ENCODE measurements around the gene ROR1. TPM values are rescaled to one million over a fixed set of nuclear protein-coding genes. Genes with fewer than 3 reads are reported as not detected.

Gene ROR1
- total and polyA plus RNA-seq, 9 of the 15 experiments (the other 6 are each of a cell fraction or from before 2014, with no cell fraction given): 0.02 TPM; not detected in 8

DNA sequence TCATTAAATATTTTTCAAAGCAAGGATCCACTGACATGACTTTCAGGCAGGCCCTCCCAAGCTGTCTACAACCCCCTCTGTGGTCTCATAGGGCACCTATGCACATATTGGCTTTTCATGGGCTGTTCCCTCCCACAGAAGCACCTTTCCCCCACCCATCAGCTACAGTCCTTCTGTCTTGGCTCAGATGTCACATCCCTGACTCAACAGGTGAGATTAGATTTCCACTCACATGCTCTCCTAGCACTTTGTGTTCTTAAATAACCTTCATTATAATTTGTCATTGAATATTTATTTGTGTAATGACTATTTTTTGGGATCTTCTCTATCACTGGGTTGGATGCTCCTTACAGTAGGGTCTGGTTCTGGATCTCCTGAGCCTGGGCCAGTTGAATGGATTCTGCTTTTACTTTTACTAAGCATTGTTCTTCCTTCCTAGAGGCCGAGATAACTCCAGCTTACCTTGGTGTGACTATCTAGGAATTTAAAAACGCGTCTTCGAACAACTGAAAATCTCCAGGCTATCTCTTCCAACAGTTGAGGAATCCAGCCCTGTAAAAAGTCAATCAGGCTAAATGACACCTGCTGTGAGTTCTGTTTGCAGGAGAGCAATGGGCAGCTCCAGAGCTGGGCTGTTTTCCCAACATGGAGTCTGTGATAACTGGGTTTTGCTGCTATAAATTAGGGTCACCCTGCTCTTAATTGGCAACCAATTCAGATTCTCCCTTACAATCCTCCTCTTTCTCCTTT is 16.2 kb downstream of the ROR1 start:
- Histone ChIP-seq H3K9me3 (replicated peaks; ENCODE audit: control insufficient read depth, insufficient read depth, low read depth, low read length) (no peaks in the 10 kb centered on the region), H3K27ac (ENCODE audit: extremely low read depth, low read depth, low read length) (no peak overlapping the region), H3K4me1 (replicated peaks in 1 of 2; ENCODE audit: control insufficient read depth in 2 of 2, insufficient read depth in 2 of 2, low read length in 2 of 2) (no peaks in the 10 kb centered on the region), H4K20me1 (replicated peaks; ENCODE audit: control insufficient read depth, insufficient read depth, low read length) (no peaks in the 10 kb centered on the region), H3K4me2 (ENCODE audit: insufficient read depth, low read length) (no peak overlapping the region), H2AFZ (ENCODE audit: low read depth, low read length) (no peak overlapping the region), H3K36me3 (ENCODE audit: control insufficient read depth, insufficient read depth, low read length) (no peaks in the 10 kb centered on the region), H3K9me1 (ENCODE audit: control insufficient read depth, insufficient read depth, low read length) (no peaks in the 10 kb centered on the region), H3K79me2 (ENCODE audit: control insufficient read depth, insufficient read depth, low read length) (no peaks in the 10 kb centered on the region), H3K4me3 (no peak overlapping the region), H3K9ac (ENCODE audit: insufficient read depth in 1 of 2, low read depth in 2 of 2, low read length in 2 of 2) (no peak overlapping the region), H3K27me3 (ENCODE audit: control insufficient read depth in 2 of 2, insufficient read depth in 2 of 2, low read length in 2 of 2) (peaks cover 0 to 15% of the 10 kb centered on the region in 2 experiments; a peak in 2 of 5 replicates)
- in situ Hi-C loops (cut with MboI) (no loop called here), intact Hi-C loops (cut with micrococcal nuclease) (no loop called here)
- no TSS peak for BruUV-seq (replicated peaks)
- ChIA-PET CTCF (ENCODE audit: low intra/inter-chr PET ratio) (no interaction called here), POLR2A (interaction anchor here (0.6 kb wide), 1 partner anchor 1753 kb away, joined by 3 read pairs; no protein-coding TSS in a partner anchor)
- DNase-seq (ENCODE audit: extremely low read depth in 1 of 4, low spot score in 3 of 4): no peak
- no peak for ATAC-seq
- 0% methylated on average over 4 of the region's 4 CpGs for WGBS (ENCODE audit: insufficient coverage, low coverage, missing lambda C conversion rate)
- FAIRE-seq: no peak
- TF ChIP-seq ZZZ3 (IDR thresholded peaks at IDR 0.05) (no peak), SRSF1 (IDR thresholded peaks at IDR 0.05; ENCODE audit: low read depth, low read length) (no peak), NUFIP1 (IDR thresholded peaks at IDR 0.05; ENCODE audit: partially characterized antibody) (no peak), TAL1 (IDR thresholded peaks at IDR 0.05) (no peak), ILF3 (IDR thresholded peaks at IDR 0.05; ENCODE audit: borderline replicate concordance) (no peak), ZNF76 (CRISPR knock-in tag; IDR thresholded peaks at IDR 0.05; ENCODE audit: borderline replicate concordance) (no peak), ZNF589 (CRISPR knock-in tag; IDR thresholded peaks at IDR 0.05; ENCODE audit: low read depth) (no peak), CBX2 (IDR thresholded peaks at IDR 0.05; ENCODE audit: insufficient read depth, low read length, poor library complexity, severe bottlenecking) (no peak)
- TF ChIP-seq, protein P1, sequence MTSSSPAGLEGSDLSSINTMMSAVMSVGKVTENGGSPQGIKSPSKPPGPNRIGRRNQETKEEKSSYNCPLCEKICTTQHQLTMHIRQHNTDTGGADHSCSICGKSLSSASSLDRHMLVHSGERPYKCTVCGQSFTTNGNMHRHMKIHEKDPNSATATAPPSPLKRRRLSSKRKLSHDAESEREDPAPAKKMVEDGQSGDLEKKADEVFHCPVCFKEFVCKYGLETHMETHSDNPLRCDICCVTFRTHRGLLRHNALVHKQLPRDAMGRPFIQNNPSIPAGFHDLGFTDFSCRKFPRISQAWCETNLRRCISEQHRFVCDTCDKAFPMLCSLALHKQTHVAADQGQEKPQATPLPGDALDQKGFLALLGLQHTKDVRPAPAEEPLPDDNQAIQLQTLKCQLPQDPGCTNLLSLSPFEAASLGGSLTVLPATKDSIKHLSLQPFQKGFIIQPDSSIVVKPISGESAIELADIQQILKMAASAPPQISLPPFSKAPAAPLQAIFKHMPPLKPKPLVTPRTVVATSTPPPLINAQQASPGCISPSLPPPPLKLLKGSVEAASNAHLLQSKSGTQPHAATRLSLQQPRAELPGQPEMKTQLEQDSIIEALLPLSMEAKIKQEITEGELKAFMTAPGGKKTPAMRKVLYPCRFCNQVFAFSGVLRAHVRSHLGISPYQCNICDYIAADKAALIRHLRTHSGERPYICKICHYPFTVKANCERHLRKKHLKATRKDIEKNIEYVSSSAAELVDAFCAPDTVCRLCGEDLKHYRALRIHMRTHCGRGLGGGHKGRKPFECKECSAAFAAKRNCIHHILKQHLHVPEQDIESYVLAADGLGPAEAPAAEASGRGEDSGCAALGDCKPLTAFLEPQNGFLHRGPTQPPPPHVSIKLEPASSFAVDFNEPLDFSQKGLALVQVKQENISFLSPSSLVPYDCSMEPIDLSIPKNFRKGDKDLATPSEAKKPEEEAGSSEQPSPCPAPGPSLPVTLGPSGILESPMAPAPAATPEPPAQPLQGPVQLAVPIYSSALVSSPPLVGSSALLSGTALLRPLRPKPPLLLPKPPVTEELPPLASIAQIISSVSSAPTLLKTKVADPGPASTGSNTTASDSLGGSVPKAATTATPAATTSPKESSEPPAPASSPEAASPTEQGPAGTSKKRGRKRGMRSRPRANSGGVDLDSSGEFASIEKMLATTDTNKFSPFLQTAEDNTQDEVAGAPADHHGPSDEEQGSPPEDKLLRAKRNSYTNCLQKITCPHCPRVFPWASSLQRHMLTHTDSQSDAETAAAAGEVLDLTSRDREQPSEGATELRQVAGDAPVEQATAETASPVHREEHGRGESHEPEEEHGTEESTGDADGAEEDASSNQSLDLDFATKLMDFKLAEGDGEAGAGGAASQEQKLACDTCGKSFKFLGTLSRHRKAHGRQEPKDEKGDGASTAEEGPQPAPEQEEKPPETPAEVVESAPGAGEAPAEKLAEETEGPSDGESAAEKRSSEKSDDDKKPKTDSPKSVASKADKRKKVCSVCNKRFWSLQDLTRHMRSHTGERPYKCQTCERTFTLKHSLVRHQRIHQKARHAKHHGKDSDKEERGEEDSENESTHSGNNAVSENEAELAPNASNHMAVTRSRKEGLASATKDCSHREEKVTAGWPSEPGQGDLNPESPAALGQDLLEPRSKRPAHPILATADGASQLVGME (CRISPR knock-in tag; IDR thresholded peaks at IDR 0.05): no peak
- TF ChIP-seq, protein P2, sequence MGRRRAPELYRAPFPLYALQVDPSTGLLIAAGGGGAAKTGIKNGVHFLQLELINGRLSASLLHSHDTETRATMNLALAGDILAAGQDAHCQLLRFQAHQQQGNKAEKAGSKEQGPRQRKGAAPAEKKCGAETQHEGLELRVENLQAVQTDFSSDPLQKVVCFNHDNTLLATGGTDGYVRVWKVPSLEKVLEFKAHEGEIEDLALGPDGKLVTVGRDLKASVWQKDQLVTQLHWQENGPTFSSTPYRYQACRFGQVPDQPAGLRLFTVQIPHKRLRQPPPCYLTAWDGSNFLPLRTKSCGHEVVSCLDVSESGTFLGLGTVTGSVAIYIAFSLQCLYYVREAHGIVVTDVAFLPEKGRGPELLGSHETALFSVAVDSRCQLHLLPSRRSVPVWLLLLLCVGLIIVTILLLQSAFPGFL (CRISPR knock-in tag; IDR thresholded peaks at IDR 0.05): no peak
- TF ChIP-seq, protein P3, sequence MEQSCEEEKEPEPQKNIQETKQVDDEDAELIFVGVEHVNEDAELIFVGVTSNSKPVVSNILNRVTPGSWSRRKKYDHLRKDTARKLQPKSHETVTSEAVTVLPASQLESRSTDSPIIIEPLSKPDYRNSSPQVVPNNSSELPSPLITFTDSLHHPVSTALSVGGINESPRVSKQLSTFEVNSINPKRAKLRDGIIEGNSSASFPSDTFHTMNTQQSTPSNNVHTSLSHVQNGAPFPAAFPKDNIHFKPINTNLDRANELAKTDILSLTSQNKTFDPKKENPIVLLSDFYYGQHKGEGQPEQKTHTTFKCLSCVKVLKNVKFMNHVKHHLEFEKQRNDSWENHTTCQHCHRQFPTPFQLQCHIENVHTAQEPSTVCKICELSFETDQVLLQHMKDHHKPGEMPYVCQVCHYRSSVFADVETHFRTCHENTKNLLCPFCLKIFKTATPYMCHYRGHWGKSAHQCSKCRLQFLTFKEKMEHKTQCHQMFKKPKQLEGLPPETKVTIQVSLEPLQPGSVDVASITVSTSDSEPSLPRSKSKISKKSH (CRISPR knock-in tag; IDR thresholded peaks at IDR 0.05): no peak
- TF ChIP-seq, protein P4, sequence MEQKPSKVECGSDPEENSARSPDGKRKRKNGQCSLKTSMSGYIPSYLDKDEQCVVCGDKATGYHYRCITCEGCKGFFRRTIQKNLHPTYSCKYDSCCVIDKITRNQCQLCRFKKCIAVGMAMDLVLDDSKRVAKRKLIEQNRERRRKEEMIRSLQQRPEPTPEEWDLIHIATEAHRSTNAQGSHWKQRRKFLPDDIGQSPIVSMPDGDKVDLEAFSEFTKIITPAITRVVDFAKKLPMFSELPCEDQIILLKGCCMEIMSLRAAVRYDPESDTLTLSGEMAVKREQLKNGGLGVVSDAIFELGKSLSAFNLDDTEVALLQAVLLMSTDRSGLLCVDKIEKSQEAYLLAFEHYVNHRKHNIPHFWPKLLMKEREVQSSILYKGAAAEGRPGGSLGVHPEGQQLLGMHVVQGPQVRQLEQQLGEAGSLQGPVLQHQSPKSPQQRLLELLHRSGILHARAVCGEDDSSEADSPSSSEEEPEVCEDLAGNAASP (IDR thresholded peaks at IDR 0.05): no peak
